ENCODE measurements around the gene VAMP4. TPM values are rescaled to one million over a fixed set of nuclear protein-coding genes. Genes with fewer than 3 reads are reported as not detected.

VAMP4 gene
- total RNA-seq, 1 experiment from 2014 or later: 4.2 TPM

DNA sequence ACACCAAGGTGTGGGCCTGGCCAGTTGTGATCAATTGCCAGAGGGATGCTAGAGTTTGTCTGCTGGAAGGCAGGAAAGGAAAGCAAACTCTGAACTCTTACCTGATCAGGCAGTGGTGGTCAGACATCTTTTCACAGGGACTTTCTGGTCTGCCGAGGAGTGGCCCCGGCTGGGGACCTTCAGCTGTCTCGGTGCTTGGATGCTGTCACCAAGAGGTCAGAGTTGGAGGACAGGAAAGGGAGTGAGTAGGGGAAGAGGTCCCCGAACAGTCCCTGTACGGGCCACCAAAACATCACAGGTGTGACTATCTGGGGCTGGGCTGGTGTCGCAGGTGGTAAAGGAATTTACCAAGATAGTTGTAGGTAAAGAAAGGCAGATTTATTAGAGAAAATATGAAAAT is 21.9 kb upstream of the VAMP4 start:
- peaks cover 0 to 4% of the 10 kb centered on the region in 2 experiments; a peak in 2 of 4 replicates for H3K4me1 Mint-ChIP-seq
- no peaks in the 10 kb centered on the region for H3K4me1 ChIP-seq (ENCODE audit: insufficient read depth, low read length)
- no peak overlapping the region for H2AFZ ChIP-seq (ENCODE audit: low read length)
- no peak overlapping the region for H3K9ac ChIP-seq (ENCODE audit: extremely low read depth, insufficient read length, low read length)
- no peak overlapping the region for H3K27ac ChIP-seq (ENCODE audit: insufficient read length, low read depth, low read length)
- TF ChIP-seq, protein P1, sequence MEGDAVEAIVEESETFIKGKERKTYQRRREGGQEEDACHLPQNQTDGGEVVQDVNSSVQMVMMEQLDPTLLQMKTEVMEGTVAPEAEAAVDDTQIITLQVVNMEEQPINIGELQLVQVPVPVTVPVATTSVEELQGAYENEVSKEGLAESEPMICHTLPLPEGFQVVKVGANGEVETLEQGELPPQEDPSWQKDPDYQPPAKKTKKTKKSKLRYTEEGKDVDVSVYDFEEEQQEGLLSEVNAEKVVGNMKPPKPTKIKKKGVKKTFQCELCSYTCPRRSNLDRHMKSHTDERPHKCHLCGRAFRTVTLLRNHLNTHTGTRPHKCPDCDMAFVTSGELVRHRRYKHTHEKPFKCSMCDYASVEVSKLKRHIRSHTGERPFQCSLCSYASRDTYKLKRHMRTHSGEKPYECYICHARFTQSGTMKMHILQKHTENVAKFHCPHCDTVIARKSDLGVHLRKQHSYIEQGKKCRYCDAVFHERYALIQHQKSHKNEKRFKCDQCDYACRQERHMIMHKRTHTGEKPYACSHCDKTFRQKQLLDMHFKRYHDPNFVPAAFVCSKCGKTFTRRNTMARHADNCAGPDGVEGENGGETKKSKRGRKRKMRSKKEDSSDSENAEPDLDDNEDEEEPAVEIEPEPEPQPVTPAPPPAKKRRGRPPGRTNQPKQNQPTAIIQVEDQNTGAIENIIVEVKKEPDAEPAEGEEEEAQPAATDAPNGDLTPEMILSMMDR (conservative IDR thresholded peaks at IDR 0.05): no peak
- no peak overlapping the region for H4K8ac ChIP-seq (replicated peaks; ENCODE audit: insufficient read length, low read depth, low read length)
- H3K56ac ChIP-seq (ENCODE audit: insufficient read length, low read depth, low read length): no peak overlapping the region
- H3K27me3 ChIP-seq (ENCODE audit: insufficient read depth, low read length): no peaks in the 10 kb centered on the region
- peaks cover 2% of the 10 kb centered on the region; the same call in 1 of the 2 replicates for H3K27me3 Mint-ChIP-seq (ENCODE audit: low read depth)
- WGBS (ENCODE audit: extremely low coverage, insufficient read length, low lambda C conversion rate): no CpG with 5 or more reads among the region's 6 CpGs
- H2BK5ac ChIP-seq (ENCODE audit: insufficient read length, low read length): no peak overlapping the region
- no peaks in the 10 kb centered on the region for H3K23me2 ChIP-seq (ENCODE audit: insufficient read length, low read depth, low read length, poor library complexity, severe bottlenecking)
- no peaks in the 10 kb centered on the region for H3K79me1 ChIP-seq (ENCODE audit: insufficient read depth, low read depth, low read length, poor library complexity, severe bottlenecking)
- no peaks in the 10 kb centered on the region for H4K20me1 ChIP-seq (ENCODE audit: control insufficient read depth, insufficient read depth, insufficient read length)
- peak overlapping the region in 1 of 2 experiments; percentile 25; a peak in 1 of 5 replicates for H3K4me3 Mint-ChIP-seq
- no peak overlapping the region for H2AK5ac ChIP-seq (ENCODE audit: insufficient read length, low read length)
- H3K79me2 ChIP-seq (ENCODE audit: insufficient read depth, low read length): no peaks in the 10 kb centered on the region
- H3K4me2 ChIP-seq (ENCODE audit: insufficient read depth, insufficient read length, low read length): no peak overlapping the region
- no peak overlapping the region for H2BK120ac ChIP-seq (ENCODE audit: low read depth, low read length, poor library complexity, severe bottlenecking)
- H4K5ac ChIP-seq (ENCODE audit: insufficient read length, low read depth, low read length): no peak overlapping the region
- no peak overlapping the region for H2BK12ac ChIP-seq (ENCODE audit: insufficient read length, low read depth, low read length)
- no peaks in the 10 kb centered on the region for H3K36me3 Mint-ChIP-seq (ENCODE audit: insufficient read depth in 1 of 3, low read depth in 3 of 3)
- no peak overlapping the region for H3K14ac ChIP-seq (ENCODE audit: insufficient read depth, low read length)
- no peaks in the 10 kb centered on the region for H3K9me3 ChIP-seq (ENCODE audit: control insufficient read depth, low read depth, low read length)
- H3K4ac ChIP-seq (ENCODE audit: low read depth, low read length): no peak overlapping the region
- no peak overlapping the region for H4K91ac ChIP-seq (ENCODE audit: insufficient read length, low read depth, low read length)
- H3K23ac ChIP-seq (ENCODE audit: insufficient read length, low read depth, low read length): no peak overlapping the region
- H3K9me3 Mint-ChIP-seq: no peaks in the 10 kb centered on the region; a peak in 1 of 5 replicates
- no peak for DNase-seq
- H3K18ac ChIP-seq (ENCODE audit: insufficient read length, low read depth, low read length): no peak overlapping the region
- no peak overlapping the region for H3K27ac Mint-ChIP-seq
- H2BK15ac ChIP-seq (ENCODE audit: low read depth, low read length): no peak overlapping the region
- no peak overlapping the region for H3T11ph ChIP-seq (ENCODE audit: low read length)
- H2BK20ac ChIP-seq (ENCODE audit: low read depth, low read length, poor library complexity, severe bottlenecking): no peak overlapping the region
